ENCODE data around the gene OST4.

Gene OST4

DNA sequence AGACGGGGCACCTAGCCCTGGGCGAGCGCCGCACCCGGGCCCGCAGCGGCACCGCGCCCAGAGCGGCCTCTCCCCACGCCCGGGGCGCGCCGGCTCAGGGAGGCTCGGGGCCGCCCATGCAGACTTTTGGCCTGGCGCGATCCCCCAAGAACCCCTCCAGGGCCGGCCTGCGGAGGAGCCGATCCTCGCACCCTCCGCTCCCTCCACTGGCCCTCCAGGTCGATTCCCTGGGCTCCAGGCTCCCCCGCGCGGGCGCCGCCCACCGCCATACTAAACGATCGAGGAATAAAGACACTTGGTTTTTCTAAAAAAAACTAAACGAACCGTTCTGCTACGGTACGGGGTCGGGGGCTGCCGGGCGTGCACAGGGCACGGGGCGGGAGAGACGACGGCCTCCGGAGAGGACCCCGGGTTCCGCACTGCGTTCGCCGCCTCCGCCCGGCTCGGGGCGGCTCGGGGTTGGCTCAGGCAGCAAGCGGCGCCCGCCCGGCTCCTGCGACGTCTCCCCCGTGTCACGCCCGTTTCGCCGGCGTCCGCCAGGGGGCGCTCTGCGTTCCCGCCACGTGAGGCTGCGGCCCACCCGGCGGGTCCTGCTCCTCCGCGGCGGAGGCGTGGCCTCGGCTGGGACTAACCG is 14.8 kb upstream of the OST4 start:
- peak; percentile 64 for DNase-seq (ENCODE audit: low read depth)
- peak overlapping the region; percentile 60 for H3K4me3 ChIP-seq (ENCODE audit: low read depth, low read length)
- TF ChIP-seq, protein P1, sequence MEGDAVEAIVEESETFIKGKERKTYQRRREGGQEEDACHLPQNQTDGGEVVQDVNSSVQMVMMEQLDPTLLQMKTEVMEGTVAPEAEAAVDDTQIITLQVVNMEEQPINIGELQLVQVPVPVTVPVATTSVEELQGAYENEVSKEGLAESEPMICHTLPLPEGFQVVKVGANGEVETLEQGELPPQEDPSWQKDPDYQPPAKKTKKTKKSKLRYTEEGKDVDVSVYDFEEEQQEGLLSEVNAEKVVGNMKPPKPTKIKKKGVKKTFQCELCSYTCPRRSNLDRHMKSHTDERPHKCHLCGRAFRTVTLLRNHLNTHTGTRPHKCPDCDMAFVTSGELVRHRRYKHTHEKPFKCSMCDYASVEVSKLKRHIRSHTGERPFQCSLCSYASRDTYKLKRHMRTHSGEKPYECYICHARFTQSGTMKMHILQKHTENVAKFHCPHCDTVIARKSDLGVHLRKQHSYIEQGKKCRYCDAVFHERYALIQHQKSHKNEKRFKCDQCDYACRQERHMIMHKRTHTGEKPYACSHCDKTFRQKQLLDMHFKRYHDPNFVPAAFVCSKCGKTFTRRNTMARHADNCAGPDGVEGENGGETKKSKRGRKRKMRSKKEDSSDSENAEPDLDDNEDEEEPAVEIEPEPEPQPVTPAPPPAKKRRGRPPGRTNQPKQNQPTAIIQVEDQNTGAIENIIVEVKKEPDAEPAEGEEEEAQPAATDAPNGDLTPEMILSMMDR (IDR thresholded peaks at IDR 0.05; ENCODE audit: low read depth, low read length, missing control alignments), result peak; percentile 73

DNA sequence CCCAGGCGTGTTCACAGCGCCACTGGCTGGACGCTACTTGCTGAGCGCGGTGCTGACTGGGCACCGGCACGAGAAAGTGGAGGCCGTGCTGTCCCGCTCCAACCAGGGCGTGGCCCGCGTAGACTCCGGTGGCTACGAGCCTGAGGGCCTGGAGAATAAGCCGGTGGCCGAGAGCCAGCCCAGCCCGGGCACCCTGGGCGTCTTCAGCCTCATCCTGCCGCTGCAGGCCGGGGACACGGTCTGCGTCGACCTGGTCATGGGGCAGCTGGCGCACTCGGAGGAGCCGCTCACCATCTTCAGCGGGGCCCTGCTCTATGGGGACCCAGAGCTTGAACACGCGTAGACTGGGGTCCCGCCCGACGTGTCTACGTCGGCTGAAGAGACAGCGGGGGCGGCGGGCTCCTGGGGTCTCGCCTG is 14.2 kb upstream of the OST4 start:
- H3K4me3 ChIP-seq (ENCODE audit: low read depth, low read length), result peak overlapping the region; percentile 60
- TF ChIP-seq, protein P1 (IDR thresholded peaks at IDR 0.05; ENCODE audit: low read depth, low read length, missing control alignments), result no peak
- DNase-seq (ENCODE audit: low read depth), result no peak

DNA sequence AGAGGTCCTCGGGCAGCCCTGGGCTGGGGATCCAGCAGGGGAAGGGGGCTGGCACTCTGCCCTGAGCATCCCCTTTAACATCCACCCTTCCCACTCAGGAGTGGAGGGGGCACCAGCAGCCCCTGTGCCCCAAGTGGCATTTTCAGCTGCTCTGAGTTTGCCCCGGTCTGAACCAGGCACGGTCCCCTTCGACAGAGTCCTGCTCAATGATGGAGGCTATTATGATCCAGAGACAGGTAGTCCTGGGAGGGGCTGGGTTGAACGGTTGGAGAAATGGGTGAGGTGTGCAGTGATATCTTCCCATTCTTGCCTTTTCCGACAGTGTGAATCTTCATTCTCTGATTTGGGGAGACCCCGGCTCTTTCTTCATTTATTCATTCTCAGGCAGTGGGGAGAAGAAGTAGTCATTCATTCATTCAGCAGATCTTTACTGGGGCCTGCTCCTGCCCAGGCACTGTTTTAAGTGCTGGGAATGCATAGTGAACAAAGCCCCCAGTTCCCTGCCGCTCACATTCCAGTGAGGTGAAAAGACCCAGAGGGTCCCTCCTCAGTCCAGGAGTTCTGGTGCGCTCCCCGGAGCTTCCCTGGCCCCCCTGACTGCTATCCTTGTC is 13.7 kb upstream of the OST4 start:
- no peak for DNase-seq (ENCODE audit: low read depth)
- TF ChIP-seq, protein P1 (IDR thresholded peaks at IDR 0.05; ENCODE audit: low read depth, low read length, missing control alignments), result no peak
- H3K4me3 ChIP-seq (ENCODE audit: low read depth, low read length), result peak overlapping the region; percentile 60

GRCh38 chr2:27084297-27085061 is 13.0 kb upstream of the OST4 start:
- no peak overlapping the region for H3K4me3 ChIP-seq (ENCODE audit: low read depth, low read length)
- DNase-seq (ENCODE audit: low read depth), result no peak
- TF ChIP-seq, protein P1 (IDR thresholded peaks at IDR 0.05; ENCODE audit: low read depth, low read length, missing control alignments), result no peak

- no peak for DNase-seq (ENCODE audit: low read depth)
- no peak overlapping the region for H3K4me3 ChIP-seq (ENCODE audit: low read depth, low read length)
- TF ChIP-seq, protein P1 (IDR thresholded peaks at IDR 0.05; ENCODE audit: low read depth, low read length, missing control alignments), result no peak
Measured at GRCh38 chr2:27083410-27084296, 12.2 kb upstream of the OST4 start.

GRCh38 chr2:27082773-27083409 is 11.4 kb upstream of the OST4 start:
- no peak overlapping the region for H3K4me3 ChIP-seq (ENCODE audit: low read depth, low read length)
- TF ChIP-seq, protein P1 (IDR thresholded peaks at IDR 0.05; ENCODE audit: low read depth, low read length, missing control alignments), result no peak

More at GRCh38 chr2:27082773-27083409, 11.4 kb upstream of the OST4 start:
- DNase-seq (ENCODE audit: low read depth), result no peak
